Neural progenitor cell (in vitro differentiated cells): ENCODE measurements around the gene SRGAP3. TPM values are rescaled to one million over a fixed set of nuclear protein-coding genes. Genes with fewer than 3 reads are reported as not detected.

Source experiments
- DNase-seq: peaks from one replicate; pipeline ENCODE4 v3.0.0-alpha.2; 2016; ENCODE audit warnings: low spot score
- H2AFZ ChIP-seq: fragments of 200-600 bp; sonication (generic); replicated peaks from 2 replicates; pipeline ENCODE4 v1.6.1; 2016; ENCODE audit warnings: antibody characterized with exemption
- H3F3A ChIP-seq: fragments of 200-600 bp; sonication (generic); 2 replicates; pipeline ENCODE4 v1.6.1; 2016; ENCODE audit warnings: antibody characterized with exemption, low read depth
- H3K27ac ChIP-seq: fragments of 200-600 bp; sonication (generic); 2 replicates; pipeline ENCODE4 v1.5.1; 2016; ENCODE audit warnings: mild to moderate bottlenecking
- H3K27me3 ChIP-seq: fragments of 200-600 bp; sonication (generic); 2 replicates; pipeline ENCODE4 v1.6.1; 2016; ENCODE audit warnings: mild to moderate bottlenecking, moderate library complexity
- H3K36me3 ChIP-seq: fragments of 200-600 bp; sonication (generic); 2 replicates; pipeline ENCODE4 v1.5.1; 2016
- H3K4me1 ChIP-seq: fragments of 200-600 bp; sonication (generic); 2 replicates; pipeline ENCODE4 v1.6.1; 2016; ENCODE audit warnings: mixed run types
- H3K4me2 ChIP-seq: fragments of 200-600 bp; sonication (generic); 2 replicates; pipeline ENCODE4 v1.6.1; 2016
- H3K4me3 ChIP-seq: fragments of 200-600 bp; sonication (generic); 2 replicates; pipeline ENCODE4 v1.5.1; 2016
- H3K79me2 ChIP-seq: fragments of 200-600 bp; sonication (generic); 2 replicates; pipeline ENCODE4 v1.6.1; 2016; ENCODE audit warnings: low read depth
- H3K9ac ChIP-seq: fragments of 200-600 bp; sonication (generic); 2 replicates; pipeline ENCODE4 v1.6.1; 2016
- H3K9me3 ChIP-seq: fragments of 200-600 bp; sonication (generic); 2 replicates; pipeline ENCODE4 v1.5.1; 2016; ENCODE audit warnings: low read depth
- H4K20me1 ChIP-seq: fragments of 200-600 bp; sonication (generic); 2 replicates; pipeline ENCODE4 v1.6.1; 2016; ENCODE audit warnings: low read depth
- H3K27ac Mint-ChIP-seq: 3 replicates; pipeline ENCODE4 v1.8.0; 2021; ENCODE audit warnings: mixed read lengths
- H3K27me3 Mint-ChIP-seq: 2 replicates; pipeline ENCODE4 v1.8.0; 2022; ENCODE audit warnings: low read depth, mild to moderate bottlenecking, inconsistent platforms, moderate library complexity, mixed read lengths; ENCODE audit not compliant: insufficient read depth
- H3K36me3 Mint-ChIP-seq: 3 replicates; pipeline ENCODE4 v1.8.0; 2021; ENCODE audit warnings: mixed read lengths
- H3K4me1 Mint-ChIP-seq: 3 replicates; pipeline ENCODE4 v1.8.0; 2021; ENCODE audit warnings: mixed read lengths
- H3K4me3 Mint-ChIP-seq: 3 replicates; pipeline ENCODE4 v1.8.0; 2021; ENCODE audit warnings: mild to moderate bottlenecking, moderate library complexity, mixed read lengths
- H3K9me3 Mint-ChIP-seq: 3 replicates; pipeline ENCODE4 v1.8.0; 2020; ENCODE audit warnings: mixed read lengths
- CTCF ChIP-seq: fragments of 200-600 bp; sonication (generic); IDR thresholded peaks from 2 replicates; pipeline ENCODE4 v1.5.1; 2017; ENCODE audit warnings: antibody characterized with exemption, mild to moderate bottlenecking
- EZH2 ChIP-seq: fragments of 200-600 bp; sonication (generic); IDR thresholded peaks from 2 replicates; pipeline ENCODE4 v1.6.1; 2017; ENCODE audit warnings: antibody characterized with exemption, mild to moderate bottlenecking, moderate library complexity
- EZH2phosphoT487 ChIP-seq: fragments of 200-600 bp; sonication (generic); IDR thresholded peaks from 2 replicates; pipeline ENCODE4 v1.6.1; 2017; ENCODE audit warnings: antibody characterized with exemption
- total RNA-seq: library from RNA; depleted of rRNA; stranded (reverse); fragments of >200 nt; gene quantifications from 2 replicates; pipeline ENCODE4 v1.2.3, GENCODE V29; 2015; ENCODE audit warnings: low replicate concordance

The SRGAP3 gene
- total RNA-seq, 1 donor from 2014 or later = 59.3 TPM

- Histone ChIP-seq H3K4me1 (peaks cover 22% of the 10 kb centered on the region), H3F3A (peaks cover 5% of the 10 kb centered on the region), H3K9ac (no peak overlapping the region), H3K4me2 (peak overlapping the region; percentile 64), H3K79me2 (no peaks in the 10 kb centered on the region), H4K20me1 (peaks cover 32% of the 10 kb centered on the region), H3K27me3 (no peaks in the 10 kb centered on the region), H3K9me3 (no peaks in the 10 kb centered on the region), H3K27ac (no peak overlapping the region), H3K4me3 (no peak overlapping the region), H2AFZ (no peak overlapping the region), H3K36me3 (no peaks in the 10 kb centered on the region)
- no peak overlapping the region for H3K4me3 Mint-ChIP-seq
- peak overlapping the region; percentile 70 for H3K27ac Mint-ChIP-seq
- TF ChIP-seq CTCF (no peak), EZH2phosphoT487 (no peak), EZH2 (no peak)
- peaks cover 2% of the 10 kb centered on the region for H3K27me3 Mint-ChIP-seq
- peaks cover 24% of the 10 kb centered on the region for H3K36me3 Mint-ChIP-seq
- H3K4me1 Mint-ChIP-seq = peaks cover 68% of the 10 kb centered on the region
- peak; percentile 73 for DNase-seq
- no peaks in the 10 kb centered on the region for H3K9me3 Mint-ChIP-seq
Measured at GRCh38 chr3:9217784-9218513, 31.5 kb downstream of the SRGAP3 start.

- H3K4me3 Mint-ChIP-seq = no peak overlapping the region
- no peaks in the 10 kb centered on the region for H3K27me3 Mint-ChIP-seq
- Histone ChIP-seq H4K20me1 (peaks cover 27% of the 10 kb centered on the region), H3K36me3 (no peaks in the 10 kb centered on the region), H3F3A (peaks cover 5% of the 10 kb centered on the region), H3K27ac (no peak overlapping the region), H3K4me1 (peaks cover 22% of the 10 kb centered on the region), H3K4me2 (no peak overlapping the region), H3K79me2 (no peaks in the 10 kb centered on the region), H3K4me3 (no peak overlapping the region), H2AFZ (no peak overlapping the region), H3K9me3 (no peaks in the 10 kb centered on the region), H3K27me3 (no peaks in the 10 kb centered on the region), H3K9ac (no peak overlapping the region)
- no peak for TF ChIP-seq CTCF
- peaks cover 24% of the 10 kb centered on the region for H3K36me3 Mint-ChIP-seq
- H3K27ac Mint-ChIP-seq = peak overlapping the region; percentile 15
- H3K4me1 Mint-ChIP-seq = peaks cover 65% of the 10 kb centered on the region
- no peak for DNase-seq
- H3K9me3 Mint-ChIP-seq = no peaks in the 10 kb centered on the region
Measured at GRCh38 chr3:9216736-9217135, 32.7 kb downstream of the SRGAP3 start.

- peaks cover 65% of the 10 kb centered on the region for H3K4me1 Mint-ChIP-seq
- no peaks in the 10 kb centered on the region for H3K9me3 ChIP-seq
Measured at GRCh38 chr3:9214599-9214998, 34.8 kb downstream of the SRGAP3 start.

More at GRCh38 chr3:9214599-9214998, 34.8 kb downstream of the SRGAP3 start:
- Mint-ChIP-seq H3K4me3 (no peak overlapping the region), H3K27ac (peak overlapping the region; percentile 0), H3K27me3 (no peaks in the 10 kb centered on the region), H3K9me3 (no peaks in the 10 kb centered on the region), H3K36me3 (peaks cover 7% of the 10 kb centered on the region)
- no peak overlapping the region for H2AFZ ChIP-seq
- no peaks in the 10 kb centered on the region for H3K27me3 ChIP-seq
- no peak overlapping the region for H3K4me2 ChIP-seq
- no peak for DNase-seq
- peaks cover 1% of the 10 kb centered on the region for H3K79me2 ChIP-seq
- TF ChIP-seq CTCF (no peak), EZH2phosphoT487 (no peak), EZH2 (no peak)
- peaks cover 24% of the 10 kb centered on the region for H4K20me1 ChIP-seq
- peaks cover 22% of the 10 kb centered on the region for H3K4me1 ChIP-seq
- H3K27ac ChIP-seq = no peak overlapping the region
- H3K36me3 ChIP-seq = no peaks in the 10 kb centered on the region
- no peak overlapping the region for H3K9ac ChIP-seq
- no peak overlapping the region for H3K4me3 ChIP-seq
- peaks cover 5% of the 10 kb centered on the region for H3F3A ChIP-seq
